NK-92 (cell line): ENCODE data around the gene TXNRD2.

Source experiments
- DNase-seq: peaks from one replicate; lab custom pipeline; 2025; ENCODE audit not compliant: unreplicated experiment; lab: John Stamatoyannopoulos, UW

Gene TXNRD2

GRCh38 chr22:19941365-19942082 is at the start of gene TXNRD2, which contains the start of gene COMT:
Gene TXNRD2 (minus strand): TSS chr22:19941818. CDS start chr22:19941803, 15 bp downstream.
Gene COMT (plus strand): TSS chr22:19941772. CDS start chr22:19962527, 20,755 bp downstream.
- no peak for DNase-seq

DNA sequence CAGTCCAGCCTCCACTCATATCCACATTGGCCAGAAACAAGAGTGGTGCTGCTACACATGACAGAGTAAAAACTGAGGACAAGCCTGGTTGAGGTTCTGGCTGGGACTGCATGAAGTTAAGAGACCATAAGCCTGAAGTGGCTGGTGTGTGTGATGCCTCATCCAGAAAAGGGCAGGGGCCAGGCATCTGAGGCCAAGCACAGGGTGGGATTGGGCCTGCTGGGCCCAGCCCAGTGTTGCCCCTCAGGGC is 49.7 kb upstream of the TXNRD2 start:
- DNase-seq: no peak

- DNase-seq: no peak
Measured at GRCh38 chr22:19990609-19991394, 49.2 kb upstream of the TXNRD2 start.

DNA sequence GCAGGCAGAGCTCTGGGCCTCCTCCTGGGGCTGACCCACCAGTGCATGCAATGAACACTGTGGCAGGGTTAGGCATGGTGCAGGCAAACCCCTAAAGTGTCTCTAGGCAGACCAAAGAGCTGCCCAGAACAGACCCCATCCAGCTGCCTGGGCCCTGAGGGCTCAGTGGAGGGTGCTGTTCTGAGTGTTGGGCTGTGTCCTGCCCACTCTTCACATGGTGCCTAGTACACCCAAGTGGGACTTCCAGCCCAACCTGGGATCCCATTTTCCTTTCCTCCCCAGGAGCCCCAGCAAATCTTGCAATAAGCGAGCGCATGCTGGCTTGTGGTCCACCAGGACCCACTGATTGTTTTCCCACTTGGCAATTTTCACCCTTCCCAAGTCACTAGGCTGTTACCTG is 48.6 kb upstream of the TXNRD2 start:
- no peak for DNase-seq

- no peak for DNase-seq
Measured at GRCh38 chr22:19989725-19990067, 48.1 kb upstream of the TXNRD2 start.

GRCh38 chr22:19988965-19989724 is 47.5 kb upstream of the TXNRD2 start:
- no peak for DNase-seq

- no peak for DNase-seq
Measured at GRCh38 chr22:19988331-19988808, 46.8 kb upstream of the TXNRD2 start.

GRCh38 chr22:19987394-19988306 is 46.0 kb upstream of the TXNRD2 start:
- no peak for DNase-seq

- no peak for DNase-seq
Measured at GRCh38 chr22:19986410-19987341, 45.1 kb upstream of the TXNRD2 start.

DNA sequence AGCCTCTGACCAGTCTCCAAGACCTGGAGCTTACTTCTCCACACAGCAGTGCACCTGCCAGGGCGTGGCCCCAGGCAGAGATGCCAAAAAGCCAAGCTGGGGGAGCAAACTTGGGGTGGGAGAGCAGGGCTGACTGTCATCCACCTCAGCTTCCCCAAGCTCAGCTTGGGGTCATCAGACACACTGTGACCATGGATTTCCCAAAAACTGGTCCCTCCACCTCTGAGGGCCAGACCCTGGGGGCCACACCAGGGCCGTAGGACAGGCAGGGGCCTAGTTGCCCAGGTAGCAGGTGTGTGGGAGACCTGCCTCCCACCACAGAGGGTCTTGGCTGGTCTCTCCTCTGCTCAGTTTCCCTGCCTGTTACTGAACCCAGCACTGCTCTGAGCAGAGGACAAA is 44.4 kb upstream of the TXNRD2 start:
- no peak for DNase-seq

GRCh38 chr22:19984851-19985811 is 43.5 kb upstream of the TXNRD2 start:
- no peak for DNase-seq

GRCh38 chr22:19984201-19984753 is 42.7 kb upstream of the TXNRD2 start:
- DNase-seq: no peak

GRCh38 chr22:19983741-19984140 is 42.1 kb upstream of the TXNRD2 start:
- no peak for DNase-seq

DNA sequence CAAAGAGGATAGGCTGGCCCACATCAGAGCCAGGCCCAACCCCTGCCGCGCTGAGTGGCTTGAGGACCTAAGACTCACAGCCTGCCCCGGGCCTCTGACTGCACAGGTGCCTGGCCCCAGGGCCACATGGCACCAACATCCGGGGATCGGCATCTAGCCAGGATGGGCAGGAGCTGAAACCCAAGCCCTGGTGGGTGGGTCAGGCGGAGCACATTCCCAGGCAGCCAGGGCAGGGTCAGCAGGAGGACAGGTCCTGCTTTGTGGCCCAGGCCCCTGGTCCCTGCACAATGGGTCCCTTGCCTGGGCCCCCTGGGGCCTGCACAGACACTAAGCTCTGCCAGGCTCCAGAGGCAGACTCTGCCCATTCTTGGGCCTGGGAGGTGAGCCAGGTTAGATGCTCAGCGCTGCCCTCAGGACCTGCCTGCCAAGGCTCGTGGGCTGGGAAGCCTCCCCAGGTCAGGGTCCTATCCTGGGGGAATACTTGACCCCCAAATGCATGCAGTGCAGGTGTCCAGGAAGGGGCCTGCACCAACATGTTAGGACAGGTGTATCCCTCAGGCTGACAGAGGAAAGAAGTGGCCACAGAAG is 41.5 kb upstream of the TXNRD2 start:
- no peak for DNase-seq

GRCh38 chr22:19981961-19982920 is 40.6 kb upstream of the TXNRD2 start:
- DNase-seq: no peak

GRCh38 chr22:19981171-19981960 is 39.7 kb upstream of the TXNRD2 start:
- no peak for DNase-seq
